K562 (cell line): Measurements from ENCODE around the gene CRLF1. TPM values are rescaled to one million over a fixed set of nuclear protein-coding genes. Genes with fewer than 3 reads are reported as not detected.
A peak's percentile ranks its signal among the peaks of the same experiment; 100 is the strongest.

Source experiments
- HCFC1 ChIP-seq: IDR thresholded peaks from 2 replicates; pipeline ENCODE4 v1.6.1; 2012; ENCODE audit warnings: low read depth, low read length, improper control_type of control experiment
- MTA3 ChIP-seq: fragments of 450-650 bp; formaldehyde crosslinking; IDR thresholded peaks from 2 replicates; pipeline ENCODE4 v1.6.1; 2017; ENCODE audit warnings: mild to moderate bottlenecking, borderline replicate concordance
- PCBP1 ChIP-seq: fragments of 200-400 bp; formaldehyde crosslinking; IDR thresholded peaks from 2 replicates; pipeline ENCODE4 v1.6.1; 2018; ENCODE audit warnings: mild to moderate bottlenecking, low read depth, low read length; ENCODE audit not compliant: poor library complexity, severe bottlenecking
- PRPF4 ChIP-seq: fragments of 200-400 bp; formaldehyde crosslinking; IDR thresholded peaks from one replicate; pipeline ENCODE4 v1.6.1; 2017; ENCODE audit warnings: low read length, low read depth, mild to moderate bottlenecking; ENCODE audit not compliant: insufficient read depth, poor library complexity, severe bottlenecking
- SMARCA4 ChIP-seq: fragments of 450-650 bp; IDR thresholded peaks from 2 replicates; pipeline ENCODE4 v1.6.1; 2016
- XRCC4 ChIP-seq: IDR thresholded peaks from one replicate; pipeline ENCODE4 v1.6.1; 2011; ENCODE audit not compliant: insufficient read depth, insufficient read length; ENCODE audit errors: extremely low read depth
- ZNF134 ChIP-seq: fragments of 250-450 bp; sonication (Bioruptor Pico); conservative IDR thresholded peaks from 2 replicates; pipeline ENCODE4 v1.4.0; 2020
- polyA plus RNA-seq, 8 experiments: library from polyadenylated mRNA; depleted of rRNA in 4 of 8; stranded (reverse) in 5 of 8; unstranded in 3 of 8; fragments of >200 nt; fragmentation: Nextera tagmentation in 2 of 8; fragmentation: Illumina TruSeq in 1 of 8; extraction: Ambion mirVana in 2 of 8; extraction: Trizol in 1 of 8; gene quantifications; 2 replicates each; pipeline versions ENCODE4 v1.2.1 to v1.2.3, GENCODE V29; 2011 to 2014; ENCODE audit warnings: inconsistent platforms in 1 of 8, missing spikeins in 1 of 8
- total RNA-seq, 7 experiments: library from RNA; depleted of rRNA in 6 of 7; stranded (reverse); fragments of >200 nt in 6 of 7; fragmentation: Illumina TruSeq in 2 of 7; extraction: Trizol in 2 of 7; gene quantifications; 2 replicates each; pipeline versions ENCODE4 v1.2.1 to v1.2.3, GENCODE V29; 2011 to 2021; ENCODE audit warnings: low replicate concordance in 1 of 7
- TF ChIP-seq, protein P1 (sequence below), 2 experiments: fragments of 450-650 bp; IDR thresholded peaks; 2 replicates each; pipeline ENCODE4 v1.6.1; 2016; ENCODE audit warnings: mild to moderate bottlenecking in 2 of 2, borderline replicate concordance in 1 of 2, low read depth in 1 of 2, moderate library complexity in 1 of 2
- TF ChIP-seq, protein P2 (sequence below): fragments of 450-650 bp; IDR thresholded peaks from 2 replicates; pipeline ENCODE4 v1.7.0; 2016; ENCODE audit warnings: borderline replicate concordance
- TF ChIP-seq, protein P3 (sequence below): sonication (generic); formaldehyde crosslinking; IDR thresholded peaks from 2 replicates; pipeline ENCODE4 v1.8.0; 2022; ENCODE audit warnings: missing genetic modification reagents, mild to moderate bottlenecking, borderline replicate concordance
- TF ChIP-seq, protein P4 (sequence below): fragments of 450-650 bp; formaldehyde crosslinking; IDR thresholded peaks from 2 replicates; pipeline ENCODE4 v1.4.0; 2020; ENCODE audit warnings: mild to moderate bottlenecking, moderate library complexity
- TF ChIP-seq, protein P5 (sequence below): sonication (generic); formaldehyde crosslinking; IDR thresholded peaks from 2 replicates; pipeline ENCODE4 v1.5.0; 2020; ENCODE audit warnings: missing genetic modification reagents

Gene CRLF1
- total and polyA plus RNA-seq, 9 of the 15 experiments (the other 6 are each of a cell fraction or from before 2014, with no cell fraction given): 0.85 to 3.6 (median 1.7) TPM

DNA sequence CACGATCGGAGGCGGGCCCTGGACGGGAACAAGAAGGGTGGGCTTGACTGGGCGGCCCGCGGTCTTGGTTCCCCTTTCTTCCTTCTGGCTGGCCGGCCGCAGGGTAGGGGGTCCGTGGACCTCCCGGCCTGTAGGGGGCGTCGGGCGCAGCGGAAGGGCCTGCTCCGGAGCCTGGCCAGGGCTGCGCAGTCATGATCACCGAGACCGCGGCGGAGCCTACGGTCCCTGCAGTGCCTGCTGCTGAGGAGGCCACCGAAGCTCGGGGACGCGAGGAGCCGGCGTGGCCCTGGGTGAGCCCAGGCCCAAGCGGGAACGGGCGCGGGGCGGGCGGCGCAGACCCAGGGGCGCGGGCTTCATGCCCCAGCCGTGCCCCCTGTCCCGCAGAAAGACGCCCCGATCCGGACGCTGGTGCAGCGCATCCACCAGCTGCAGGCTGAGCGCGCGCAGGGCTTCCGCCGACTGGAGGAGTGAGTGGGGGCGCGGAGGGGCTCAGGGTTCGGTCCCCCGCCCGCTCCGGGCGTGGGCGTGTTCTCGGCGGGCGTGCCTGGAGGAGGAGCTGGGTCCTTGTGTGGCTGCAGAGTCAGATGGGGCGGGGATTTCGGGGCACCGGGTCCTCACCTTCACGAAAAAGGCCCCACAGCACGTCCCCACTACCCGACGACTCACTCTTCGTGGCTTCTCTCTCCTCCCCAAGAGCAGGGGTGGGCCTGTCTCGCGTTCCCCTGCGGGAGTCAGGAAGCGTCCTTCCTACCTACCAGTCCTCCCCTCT is 17.8 kb downstream of the CRLF1 start, which contains the start of gene REX1BD (continued):
- TF ChIP-seq, protein P1, sequence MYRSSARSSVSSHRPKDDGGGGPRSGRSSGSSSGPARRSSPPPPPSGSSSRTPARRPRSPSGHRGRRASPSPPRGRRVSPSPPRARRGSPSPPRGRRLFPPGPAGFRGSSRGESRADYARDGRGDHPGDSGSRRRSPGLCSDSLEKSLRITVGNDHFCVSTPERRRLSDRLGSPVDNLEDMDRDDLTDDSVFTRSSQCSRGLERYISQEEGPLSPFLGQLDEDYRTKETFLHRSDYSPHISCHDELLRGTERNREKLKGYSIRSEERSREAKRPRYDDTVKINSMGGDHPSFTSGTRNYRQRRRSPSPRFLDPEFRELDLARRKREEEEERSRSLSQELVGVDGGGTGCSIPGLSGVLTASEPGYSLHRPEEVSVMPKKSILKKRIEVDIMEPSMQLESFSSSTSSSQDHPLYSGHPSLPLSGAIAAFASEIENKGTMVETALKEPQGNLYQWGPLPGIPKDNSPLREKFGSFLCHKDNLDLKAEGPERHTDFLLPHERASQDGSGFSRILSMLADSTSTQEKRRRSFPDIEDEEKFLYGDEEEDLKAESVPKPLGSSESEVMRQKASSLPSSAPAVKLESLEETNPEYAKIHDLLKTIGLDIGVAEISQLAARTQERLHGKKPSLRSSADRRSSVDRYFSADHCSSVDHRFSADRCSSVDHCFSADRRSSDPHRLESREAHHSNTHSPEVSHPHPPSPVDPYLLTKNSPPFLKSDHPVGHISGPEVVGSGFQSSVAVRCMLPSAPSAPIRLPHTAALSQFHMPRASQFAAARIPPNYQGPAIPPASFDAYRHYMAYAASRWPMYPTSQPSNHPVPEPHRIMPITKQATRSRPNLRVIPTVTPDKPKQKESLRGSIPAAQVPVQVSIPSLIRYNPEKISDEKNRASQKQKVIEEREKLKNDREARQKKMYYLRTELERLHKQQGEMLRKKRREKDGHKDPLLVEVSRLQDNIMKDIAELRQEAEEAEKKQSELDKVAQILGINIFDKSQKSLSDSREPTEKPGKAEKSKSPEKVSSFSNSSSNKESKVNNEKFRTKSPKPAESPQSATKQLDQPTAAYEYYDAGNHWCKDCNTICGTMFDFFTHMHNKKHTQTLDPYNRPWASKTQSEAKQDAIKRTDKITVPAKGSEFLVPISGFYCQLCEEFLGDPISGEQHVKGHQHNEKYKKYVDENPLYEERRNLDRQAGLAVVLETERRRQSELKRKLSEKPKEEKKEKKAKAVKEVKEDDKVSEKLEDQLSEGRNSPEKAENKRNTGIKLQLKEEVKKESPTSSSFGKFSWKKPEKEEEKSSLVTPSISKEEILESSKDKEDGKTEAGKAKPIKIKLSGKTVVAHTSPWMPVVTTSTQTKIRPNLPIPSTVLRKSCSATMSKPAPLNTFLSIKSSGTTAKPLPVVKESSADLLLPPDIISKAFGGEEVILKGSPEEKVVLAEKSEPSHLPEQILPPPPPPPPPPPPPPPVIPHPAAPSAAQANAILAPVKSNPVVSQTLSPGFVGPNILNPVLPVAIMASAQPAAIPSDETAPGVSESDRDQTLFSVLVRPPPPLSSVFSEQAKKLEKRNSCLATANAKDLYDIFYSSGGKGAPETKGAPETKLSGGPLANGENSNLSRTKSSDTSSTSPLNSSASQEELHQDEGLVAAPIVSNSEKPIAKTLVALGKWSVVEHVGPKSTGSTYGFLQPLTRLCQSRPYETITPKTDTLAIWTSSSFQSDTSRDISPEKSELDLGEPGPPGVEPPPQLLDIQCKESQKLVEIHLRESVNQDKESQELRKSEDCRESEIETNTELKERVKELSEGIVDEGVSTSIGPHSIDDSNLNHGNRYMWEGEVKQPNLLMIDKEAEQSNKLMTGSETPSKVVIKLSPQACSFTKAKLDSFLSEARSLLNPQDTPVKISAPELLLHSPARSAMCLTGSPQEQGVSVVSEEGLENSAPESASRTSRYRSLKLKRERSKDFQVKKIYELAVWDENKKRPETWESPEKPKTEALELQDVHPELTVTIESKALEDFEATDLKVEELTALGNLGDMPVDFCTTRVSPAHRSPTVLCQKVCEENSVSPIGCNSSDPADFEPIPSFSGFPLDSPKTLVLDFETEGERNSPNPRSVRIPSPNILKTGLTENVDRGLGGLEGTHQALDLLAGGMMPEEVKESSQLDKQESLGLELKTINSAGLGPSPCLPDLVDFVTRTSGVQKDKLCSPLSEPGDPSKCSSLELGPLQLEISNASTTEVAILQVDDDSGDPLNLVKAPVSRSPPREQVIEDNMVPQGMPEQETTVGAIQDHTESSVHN (IDR thresholded peaks at IDR 0.05; ENCODE audit: borderline replicate concordance in 1 of 2, low read depth in 1 of 2): no peak
- TF ChIP-seq, protein P2, sequence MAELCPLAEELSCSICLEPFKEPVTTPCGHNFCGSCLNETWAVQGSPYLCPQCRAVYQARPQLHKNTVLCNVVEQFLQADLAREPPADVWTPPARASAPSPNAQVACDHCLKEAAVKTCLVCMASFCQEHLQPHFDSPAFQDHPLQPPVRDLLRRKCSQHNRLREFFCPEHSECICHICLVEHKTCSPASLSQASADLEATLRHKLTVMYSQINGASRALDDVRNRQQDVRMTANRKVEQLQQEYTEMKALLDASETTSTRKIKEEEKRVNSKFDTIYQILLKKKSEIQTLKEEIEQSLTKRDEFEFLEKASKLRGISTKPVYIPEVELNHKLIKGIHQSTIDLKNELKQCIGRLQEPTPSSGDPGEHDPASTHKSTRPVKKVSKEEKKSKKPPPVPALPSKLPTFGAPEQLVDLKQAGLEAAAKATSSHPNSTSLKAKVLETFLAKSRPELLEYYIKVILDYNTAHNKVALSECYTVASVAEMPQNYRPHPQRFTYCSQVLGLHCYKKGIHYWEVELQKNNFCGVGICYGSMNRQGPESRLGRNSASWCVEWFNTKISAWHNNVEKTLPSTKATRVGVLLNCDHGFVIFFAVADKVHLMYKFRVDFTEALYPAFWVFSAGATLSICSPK: no peak
- TF ChIP-seq, protein P3, sequence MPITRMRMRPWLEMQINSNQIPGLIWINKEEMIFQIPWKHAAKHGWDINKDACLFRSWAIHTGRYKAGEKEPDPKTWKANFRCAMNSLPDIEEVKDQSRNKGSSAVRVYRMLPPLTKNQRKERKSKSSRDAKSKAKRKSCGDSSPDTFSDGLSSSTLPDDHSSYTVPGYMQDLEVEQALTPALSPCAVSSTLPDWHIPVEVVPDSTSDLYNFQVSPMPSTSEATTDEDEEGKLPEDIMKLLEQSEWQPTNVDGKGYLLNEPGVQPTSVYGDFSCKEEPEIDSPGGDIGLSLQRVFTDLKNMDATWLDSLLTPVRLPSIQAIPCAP (CRISPR knock-in tag): no peak
- no peak for TF ChIP-seq XRCC4
- no peak for TF ChIP-seq ZNF134 (CRISPR knock-in tag)
- peak; percentile 90 for TF ChIP-seq MTA3
- no peak for TF ChIP-seq PRPF4
- TF ChIP-seq, protein P4, sequence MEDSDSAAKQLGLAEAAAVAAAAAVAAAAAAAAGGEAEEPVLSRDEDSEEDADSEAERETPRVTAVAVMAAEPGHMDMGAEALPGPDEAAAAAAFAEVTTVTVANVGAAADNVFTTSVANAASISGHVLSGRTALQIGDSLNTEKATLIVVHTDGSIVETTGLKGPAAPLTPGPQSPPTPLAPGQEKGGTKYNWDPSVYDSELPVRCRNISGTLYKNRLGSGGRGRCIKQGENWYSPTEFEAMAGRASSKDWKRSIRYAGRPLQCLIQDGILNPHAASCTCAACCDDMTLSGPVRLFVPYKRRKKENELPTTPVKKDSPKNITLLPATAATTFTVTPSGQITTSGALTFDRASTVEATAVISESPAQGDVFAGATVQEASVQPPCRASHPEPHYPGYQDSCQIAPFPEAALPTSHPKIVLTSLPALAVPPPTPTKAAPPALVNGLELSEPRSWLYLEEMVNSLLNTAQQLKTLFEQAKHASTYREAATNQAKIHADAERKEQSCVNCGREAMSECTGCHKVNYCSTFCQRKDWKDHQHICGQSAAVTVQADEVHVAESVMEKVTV: 0 out of 2 replicates have a peak, but pooled peaks have one; percentile 25
- TF ChIP-seq, protein P5, sequence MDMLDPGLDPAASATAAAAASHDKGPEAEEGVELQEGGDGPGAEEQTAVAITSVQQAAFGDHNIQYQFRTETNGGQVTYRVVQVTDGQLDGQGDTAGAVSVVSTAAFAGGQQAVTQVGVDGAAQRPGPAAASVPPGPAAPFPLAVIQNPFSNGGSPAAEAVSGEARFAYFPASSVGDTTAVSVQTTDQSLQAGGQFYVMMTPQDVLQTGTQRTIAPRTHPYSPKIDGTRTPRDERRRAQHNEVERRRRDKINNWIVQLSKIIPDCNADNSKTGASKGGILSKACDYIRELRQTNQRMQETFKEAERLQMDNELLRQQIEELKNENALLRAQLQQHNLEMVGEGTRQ: no peak
- 0 out of 2 replicates have a peak, but pooled peaks have one; percentile 65 for TF ChIP-seq SMARCA4
- TF ChIP-seq PCBP1: peak; percentile 97
- TF ChIP-seq HCFC1: peak; percentile 74
